HepG2 (cell line): Measurements from ENCODE around the gene U2SURP. TPM values are rescaled to one million over a fixed set of nuclear protein-coding genes. Genes with fewer than 3 reads are reported as not detected.

ENCODE experiments used
- ATAC-seq: fragments of 200-7000 bp; cut with Tn5 transposase; 3 replicates; pipeline ENCODE4 v1.9.1; 2020; ENCODE audit warnings: mild to moderate bottlenecking, moderate library complexity
- BruUV-seq: library from RNA; stranded (reverse); fragments of 400-500 nt; replicated peaks from 2 replicates; lab custom pipeline; 2021; lab: Mats Ljungman, UMichigan
- CTCF ChIA-PET: fragments of 300-600 bp; formaldehyde crosslinking; extraction: SDS; loops from one replicate; lab custom pipeline; 2021; ENCODE audit warnings: low total read pairs, inconsistent platforms, low intra/inter-chr PET ratio; lab: Yijun Ruan, JAX
- POLR2A ChIA-PET: fragments of 350-600 bp; sonication (Branson Sonifier 250); formaldehyde crosslinking; loops from one replicate; lab custom pipeline; 2020; ENCODE audit warnings: antibody characterized with exemption, inconsistent platforms; lab: Yijun Ruan, JAX
- DNase-seq: peaks from one replicate; pipeline ENCODE4 v3.0.0-alpha.2; 2015; ENCODE audit warnings: low spot score
- FAIRE-seq: peaks from 3 replicates; lab custom pipeline; 2011; peaks lifted over from hg19 to GRCh38; lab: Jason Lieb, UNC
- H2AFZ ChIP-seq: one replicate; pipeline ENCODE4 v1.6.1; 2011; ENCODE audit warnings: low read length, inconsistent platforms
- H3K27ac ChIP-seq: fragments of 300-600 bp; 3 replicates; pipeline ENCODE4 v1.8.0; 2011; ENCODE audit warnings: mixed run types, mild to moderate bottlenecking, mixed read lengths, low read length, inconsistent platforms; ENCODE audit not compliant: insufficient read depth; ENCODE audit errors: extremely low read length
- H3K27me3 ChIP-seq, 2 experiments: fragments of 200-600 bp in 1 of 2; 2 replicates in 1 of 2; 3 replicates in 1 of 2; pipeline versions ENCODE4 v1.6.0 to v1.8.0; 2011; ENCODE audit warnings: low read length in 2 of 2, mild to moderate bottlenecking in 2 of 2, moderate library complexity in 2 of 2, inconsistent platforms in 1 of 2; ENCODE audit not compliant: insufficient read depth in 2 of 2, control insufficient read depth in 1 of 2
- H3K36me3 ChIP-seq, 2 experiments: fragments of 200-600 bp in 1 of 2; replicated peaks in 1 of 2; 2 replicates in 1 of 2; 3 replicates in 1 of 2; pipeline versions ENCODE4 v1.5.1 to v1.8.0; 2011; ENCODE audit warnings: low read length in 2 of 2, inconsistent platforms in 1 of 2; ENCODE audit not compliant: insufficient read depth in 2 of 2, control insufficient read depth in 1 of 2
- H3K4me1 ChIP-seq: 2 replicates; pipeline ENCODE4 v1.5.1; 2012; ENCODE audit warnings: low read length, inconsistent platforms; ENCODE audit not compliant: insufficient read depth
- H3K4me2 ChIP-seq: 2 replicates; pipeline ENCODE4 v1.6.0; 2011; ENCODE audit warnings: low read depth, low read length, inconsistent platforms
- H3K4me3 ChIP-seq, 3 experiments: fragments of 200-600 bp in 1 of 3; sonication (generic), shearing (Covaris generic) in 1 of 3; replicated peaks in 1 of 3; 2 replicates each; pipeline ENCODE4 v1.5.1; 2011 to 2016; ENCODE audit warnings: low read length in 3 of 3, inconsistent platforms in 2 of 3, low read depth in 2 of 3, mild to moderate bottlenecking in 2 of 3, control low read depth in 1 of 3, mixed read lengths in 1 of 3; ENCODE audit not compliant: insufficient read depth in 1 of 3
- H3K79me2 ChIP-seq: one replicate; pipeline ENCODE4 v1.6.1; 2011; ENCODE audit warnings: low read length, inconsistent platforms; ENCODE audit not compliant: insufficient read depth
- H3K9ac ChIP-seq: 2 replicates; pipeline ENCODE4 v1.6.0; 2011; ENCODE audit warnings: mild to moderate bottlenecking, low read depth, low read length, inconsistent platforms; ENCODE audit not compliant: insufficient read depth
- H3K9me3 ChIP-seq: 2 replicates; pipeline ENCODE4 v1.5.1; 2012; ENCODE audit warnings: mild to moderate bottlenecking, low read length
- H4K20me1 ChIP-seq: 2 replicates; pipeline ENCODE4 v1.6.0; 2011; ENCODE audit warnings: inconsistent platforms, mild to moderate bottlenecking, low read length, moderate library complexity; ENCODE audit not compliant: insufficient read depth
- CHD4 ChIP-seq: fragments of 200-600 bp; sonication (generic); IDR thresholded peaks from 2 replicates; pipeline ENCODE4 v1.7.0; 2017; ENCODE audit warnings: mild to moderate bottlenecking, low read length, borderline replicate concordance
- DRAP1 ChIP-seq: IDR thresholded peaks from 2 replicates; pipeline ENCODE4 v1.6.1; 2016; ENCODE audit warnings: missing genetic modification reagents, missing compliant biosample characterization
- HES4 ChIP-seq: sonication (generic); formaldehyde crosslinking; IDR thresholded peaks from 2 replicates; pipeline ENCODE4 v1.9.0; 2021; ENCODE audit warnings: mild to moderate bottlenecking, missing genetic modification reagents, borderline replicate concordance
- HMGXB4 ChIP-seq, 2 experiments: sonication (generic) in 1 of 2; formaldehyde crosslinking in 1 of 2; IDR thresholded peaks; 2 replicates each; pipeline versions ENCODE4 v1.4.0 to v1.6.1; 2018 to 2020; ENCODE audit warnings: missing genetic modification reagents in 2 of 2, borderline replicate concordance in 1 of 2, low read depth in 1 of 2, mild to moderate bottlenecking in 1 of 2, missing biosample characterization in 1 of 2
- JUND ChIP-seq: sonication (generic); formaldehyde crosslinking; IDR thresholded peaks from 2 replicates; pipeline ENCODE4 v1.8.0; 2022; ENCODE audit warnings: mild to moderate bottlenecking, missing genetic modification reagents
- KDM3A ChIP-seq: IDR thresholded peaks from 2 replicates; pipeline ENCODE4 v1.6.1; 2018; ENCODE audit warnings: low read depth, missing compliant biosample characterization
- NCOA1 ChIP-seq: sonication (generic); formaldehyde crosslinking; IDR thresholded peaks from 2 replicates; pipeline ENCODE4 v1.9.0; 2021; ENCODE audit warnings: missing genetic modification reagents
- POGZ ChIP-seq: sonication (generic); formaldehyde crosslinking; IDR thresholded peaks from 2 replicates; pipeline ENCODE4 v1.4.0; 2020; ENCODE audit warnings: mild to moderate bottlenecking, missing genetic modification reagents
- SALL2 ChIP-seq: sonication (generic); formaldehyde crosslinking; IDR thresholded peaks from 2 replicates; pipeline ENCODE4 v1.8.1; 2023; ENCODE audit warnings: mild to moderate bottlenecking, missing genetic modification reagents, inconsistent platforms
- SATB2 ChIP-seq: sonication (generic); formaldehyde crosslinking; IDR thresholded peaks from 2 replicates; pipeline ENCODE4 v1.5.0; 2020; ENCODE audit warnings: missing genetic modification reagents
- SKI ChIP-seq: fragments of 450-650 bp; IDR thresholded peaks from one replicate; pipeline ENCODE4 v1.6.1; 2018; ENCODE audit warnings: mild to moderate bottlenecking; ENCODE audit not compliant: partially characterized antibody
- TAF15 ChIP-seq: fragments of 200-400 bp; formaldehyde crosslinking; IDR thresholded peaks from one replicate; pipeline ENCODE4 v1.6.1; 2018; ENCODE audit warnings: mild to moderate bottlenecking, low read depth, low read length; ENCODE audit not compliant: poor library complexity, severe bottlenecking
- ZBTB14 ChIP-seq: sonication (generic); formaldehyde crosslinking; IDR thresholded peaks from 2 replicates; pipeline ENCODE4 v1.4.0; 2020; ENCODE audit warnings: missing genetic modification reagents
- ZBTB7A ChIP-seq: sonication (generic); formaldehyde crosslinking; IDR thresholded peaks from 2 replicates; pipeline ENCODE4 v1.8.0; 2022; ENCODE audit warnings: mild to moderate bottlenecking, missing genetic modification reagents
- ZNF12 ChIP-seq: sonication (generic); formaldehyde crosslinking; IDR thresholded peaks from 2 replicates; pipeline ENCODE4 v1.5.0; 2020; ENCODE audit warnings: missing genetic modification reagents
- ZNF317 ChIP-seq: sonication (generic); formaldehyde crosslinking; IDR thresholded peaks from 2 replicates; pipeline ENCODE4 v1.5.0; 2020; ENCODE audit warnings: mild to moderate bottlenecking, missing genetic modification reagents
- ZNF331 ChIP-seq: sonication (generic); formaldehyde crosslinking; IDR thresholded peaks from 2 replicates; pipeline ENCODE4 v1.4.0; 2020; ENCODE audit warnings: missing genetic modification reagents
- ZNF441 ChIP-seq: sonication (generic); formaldehyde crosslinking; IDR thresholded peaks from 2 replicates; pipeline ENCODE4 v1.7.0; 2021; ENCODE audit warnings: missing genetic modification reagents, borderline replicate concordance
- ZNF652 ChIP-seq: IDR thresholded peaks from 2 replicates; pipeline ENCODE4 v1.6.1; 2016; ENCODE audit warnings: low read depth, borderline replicate concordance
- ZNF703 ChIP-seq: sonication (generic); formaldehyde crosslinking; IDR thresholded peaks from 2 replicates; pipeline ENCODE4 v1.5.1; 2020; ENCODE audit warnings: missing genetic modification reagents, mild to moderate bottlenecking, moderate library complexity, borderline replicate concordance
- ZNF761 ChIP-seq: sonication (generic); formaldehyde crosslinking; conservative IDR thresholded peaks from 2 replicates; pipeline ENCODE4 v1.4.0; 2020; ENCODE audit warnings: mild to moderate bottlenecking, missing genetic modification reagents
- ZNF839 ChIP-seq: sonication (generic); formaldehyde crosslinking; IDR thresholded peaks from 2 replicates; pipeline ENCODE4 v1.4.0; 2020; ENCODE audit warnings: missing genetic modification reagents, mild to moderate bottlenecking, borderline replicate concordance
- WGBS: methylation state at CpG from one replicate; pipeline ENCODE4 v1.1.6; 2017; ENCODE audit warnings: low lambda C conversion rate; 5-methylcytosine and 5-hydroxymethylcytosine counted together
- in situ Hi-C: cut with HindIII; loops from 2 replicates; pipeline ENCODE4 v1.10.0; 2017; ENCODE audit warnings: low pct_unique_long_range_greater_than_20kb; ENCODE audit not compliant: extremely low pct_ligation_motif_present
- intact Hi-C: fragments of 100-400 bp; cut with micrococcal nuclease; formaldehyde crosslinking; loops from one replicate; pipeline ENCODE4 v1.10.0; 2022; ENCODE audit not compliant: unreplicated experiment
- polyA plus RNA-seq, 8 experiments: library from polyadenylated mRNA; depleted of rRNA in 3 of 8; stranded (reverse) in 7 of 8; unstranded in 1 of 8; fragments of >200 nt; fragmentation: Illumina TruSeq in 4 of 8; extraction: Trizol in 4 of 8; gene quantifications; 2 replicates each; pipeline versions ENCODE4 v1.2.1 to v1.2.3, GENCODE V29; 2011 to 2016; ENCODE audit warnings: low read depth in 4 of 8, missing spikeins in 1 of 8, mixed read lengths in 1 of 8; ENCODE audit not compliant: insufficient read depth in 1 of 8
- total RNA-seq, 5 experiments: library from RNA; depleted of rRNA; stranded (reverse); fragments of >200 nt; fragmentation: Illumina TruSeq; extraction: Trizol; gene quantifications; 2 replicates each; pipeline ENCODE4 v1.2.3, GENCODE V29; 2016; ENCODE audit warnings: low read depth in 1 of 5

U2SURP gene
- total and polyA plus RNA-seq, 2 of the 13 experiments (the other 11 are each of a cell fraction or from before 2014, with no cell fraction given), result 55.9 to 173 TPM

- H3K4me2 ChIP-seq, result no peak overlapping the region
- intact Hi-C loops (no loop called here), in situ Hi-C loops (no loop called here)
- no peak overlapping the region for H3K27ac ChIP-seq
- H4K20me1 ChIP-seq, result no peaks in the 10 kb centered on the region
- FAIRE-seq (peak; percentile 74), ATAC-seq (peak; percentile 98), DNase-seq (peak; percentile 76)
- no peaks in the 10 kb centered on the region for H3K36me3 ChIP-seq
- H3K79me2 ChIP-seq, result no peaks in the 10 kb centered on the region
- CTCF ChIA-PET, result no interaction called here
- H2AFZ ChIP-seq, result no peak overlapping the region
- no peak overlapping the region for H3K9ac ChIP-seq
- peaks cover 1 to 9% of the 10 kb centered on the region in 2 experiments; a peak in 2 of 5 replicates for H3K27me3 ChIP-seq
- no peak overlapping the region for H3K4me3 ChIP-seq
- no peaks in the 10 kb centered on the region for H3K9me3 ChIP-seq
- H3K4me1 ChIP-seq, result peaks cover 49% of the 10 kb centered on the region
- POLR2A ChIA-PET, result interaction anchor here (1.5 kb wide), 1 partner anchor 25 kb away, joined by 5 read pairs; the partner anchor contains the start of gene U2SURP
- no TSS peak for BruUV-seq
- 48% methylated on average over 8 of the region's 8 CpGs for WGBS
- TF ChIP-seq SATB2 (CRISPR knock-in tag) (no peak), NCOA1 (CRISPR knock-in tag) (no peak), ZNF761 (CRISPR knock-in tag) (no peak), ZNF317 (CRISPR knock-in tag) (no peak), CHD4 (no peak), ZNF441 (CRISPR knock-in tag) (no peak), POGZ (CRISPR knock-in tag) (0 out of 2 replicates have a peak, but pooled peaks have one; percentile 63), TAF15 (no peak), ZNF12 (CRISPR knock-in tag) (peak; percentile 45; the same call in 1 of the 2 replicates), ZNF703 (CRISPR knock-in tag) (no peak), SKI (no peak), SALL2 (no peak), ZBTB14 (CRISPR knock-in tag) (no peak), ZNF839 (CRISPR knock-in tag) (no peak), ZBTB7A (CRISPR knock-in tag) (no peak), KDM3A (CRISPR knock-in tag) (peak; percentile 67; the same call in 1 of the 2 replicates), JUND (CRISPR knock-in tag) (peak; percentile 93), DRAP1 (CRISPR knock-in tag) (peak; percentile 37; the same call in 1 of the 2 replicates), ZNF652 (0 out of 2 replicates have a peak, but pooled peaks have one; percentile 11), ZNF331 (CRISPR knock-in tag) (peak; percentile 75), HMGXB4 (CRISPR knock-in tag; IDR thresholded peaks at IDR 0.05; ENCODE audit: borderline replicate concordance in 1 of 2, low read depth in 1 of 2) (peak in 1 of 2 experiments; percentile 59; a peak in 1 of 4 replicates), HES4 (CRISPR knock-in tag) (no peak)
These were observed 24.6 kb upstream of the U2SURP start for GRCh38 chr3:142976621-142977398.
